Mesendoderm (in vitro differentiated cells): Measurements from ENCODE around the gene MYL6B.
"Not testable (repeated sequence)": the region's sequence is repeated elsewhere in the genome, so short reads cannot be mapped to it uniquely, and the experiment has no call there.

Source experiments
- DNase-seq: peaks from one replicate; pipeline ENCODE4 v3.0.0; 2013
- H2AK5ac ChIP-seq: 2 replicates; pipeline ENCODE4 v1.6.1; 2013; ENCODE audit warnings: low read length, inconsistent platforms
- H2BK120ac ChIP-seq: 2 replicates; pipeline ENCODE4 v1.6.1; 2013; ENCODE audit warnings: low read depth, mild to moderate bottlenecking, low read length, moderate library complexity, mixed read lengths
- H2BK15ac ChIP-seq: replicated peaks from 2 replicates; pipeline ENCODE4 v1.6.1; 2013; ENCODE audit warnings: low read depth, mild to moderate bottlenecking, moderate library complexity
- H2BK5ac ChIP-seq: 2 replicates; pipeline ENCODE4 v1.6.1; 2013; ENCODE audit warnings: low read length, inconsistent platforms
- H3K18ac ChIP-seq: 2 replicates; pipeline ENCODE4 v1.6.1; 2013; ENCODE audit warnings: mild to moderate bottlenecking, low read length, mixed read lengths
- H3K23ac ChIP-seq: one replicate; pipeline ENCODE4 v1.6.1; 2013; ENCODE audit warnings: low read length
- H3K27ac ChIP-seq: 2 replicates; pipeline ENCODE4 v1.5.1; 2013; ENCODE audit warnings: low read depth, mild to moderate bottlenecking, inconsistent platforms, low read length, moderate library complexity
- H3K27me3 ChIP-seq: 2 replicates; pipeline ENCODE4 v1.6.1; 2013; ENCODE audit warnings: low read length, control low read depth, mild to moderate bottlenecking, inconsistent platforms; ENCODE audit not compliant: insufficient read depth, poor library complexity
- H3K36me3 ChIP-seq: 2 replicates; pipeline ENCODE4 v1.6.1; 2013; ENCODE audit warnings: low read length, inconsistent platforms; ENCODE audit not compliant: control insufficient read depth, insufficient read depth
- H3K4ac ChIP-seq: one replicate; pipeline ENCODE4 v1.6.1; 2013; ENCODE audit warnings: low read depth, mild to moderate bottlenecking, low read length, moderate library complexity
- H3K4me1 ChIP-seq: 2 replicates; pipeline ENCODE4 v1.6.1; 2013; ENCODE audit warnings: low read depth, low read length, inconsistent platforms; ENCODE audit not compliant: control insufficient read depth
- H3K4me2 ChIP-seq: 2 replicates; pipeline ENCODE4 v1.6.1; 2013; ENCODE audit warnings: low read length
- H3K4me3 ChIP-seq: 2 replicates; pipeline ENCODE4 v1.5.1; 2013; ENCODE audit warnings: mild to moderate bottlenecking, low read length
- H3K56ac ChIP-seq: one replicate; pipeline ENCODE4 v1.6.1; 2013; ENCODE audit warnings: low read length
- H3K79me1 ChIP-seq: 2 replicates; pipeline ENCODE4 v1.6.1; 2013; ENCODE audit warnings: low read length, inconsistent platforms
- H3K79me2 ChIP-seq: 2 replicates; pipeline ENCODE4 v1.6.1; 2013; ENCODE audit warnings: mild to moderate bottlenecking, low read length; ENCODE audit not compliant: control insufficient read depth, insufficient read depth
- H3K9ac ChIP-seq: 2 replicates; pipeline ENCODE4 v1.6.1; 2013; ENCODE audit warnings: low read length, inconsistent platforms
- H4K5ac ChIP-seq: one replicate; pipeline ENCODE4 v1.6.1; 2013; ENCODE audit warnings: low read length
- H4K8ac ChIP-seq: one replicate; pipeline ENCODE4 v1.6.1; 2013; ENCODE audit warnings: low read depth, mild to moderate bottlenecking, control low read depth, low read length, moderate library complexity
- WGBS: extraction: QIAGEN DNeasy Blood & Tissue Kit; methylation state at CpG from one replicate; pipeline ENCODE4 v1.1.7; 2013; ENCODE audit warnings: low lambda C conversion rate, missing lambda C conversion rate; ENCODE audit not compliant: insufficient coverage; ENCODE audit errors: extremely low coverage; 5-methylcytosine and 5-hydroxymethylcytosine counted together

The MYL6B gene

DNA sequence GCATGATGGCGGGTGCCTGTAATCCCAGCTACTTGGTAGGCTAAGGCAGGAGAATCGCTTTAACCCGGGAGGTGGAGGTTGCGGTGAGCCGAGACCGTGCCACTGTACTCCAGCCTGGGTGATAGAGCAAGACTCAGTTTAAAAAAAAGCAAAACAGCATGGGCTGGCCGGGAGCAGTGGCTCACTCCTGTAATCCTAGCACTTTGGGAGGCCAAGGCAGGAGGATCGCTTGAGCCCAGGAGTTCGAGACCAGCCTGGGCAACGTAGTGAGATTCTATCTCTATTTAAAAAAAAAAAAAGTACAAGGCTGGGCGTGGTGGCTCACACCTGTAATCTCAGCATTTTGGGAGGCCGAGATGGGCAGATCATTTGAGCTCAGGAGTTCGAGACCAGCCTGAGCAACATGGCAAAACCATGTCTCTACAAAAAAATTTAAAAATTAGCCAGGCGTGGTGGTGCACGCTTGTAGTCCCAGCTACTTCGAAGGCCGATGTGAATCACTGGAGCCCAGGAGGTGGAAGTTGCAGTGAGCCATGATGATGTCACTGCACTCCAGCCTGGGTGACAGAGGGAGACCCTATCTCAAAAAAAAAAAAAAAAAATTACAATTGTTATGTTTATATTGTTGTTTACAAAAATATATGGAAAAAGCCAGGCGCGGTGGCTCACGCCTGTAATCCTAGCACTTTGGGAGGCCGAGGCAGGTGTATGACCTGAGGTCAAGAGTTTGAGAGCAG, 4.2 kb downstream of the MYL6B start:
- not testable (repeated sequence) for H2BK5ac ChIP-seq, H3K36me3 ChIP-seq, DNase-seq, H3K18ac ChIP-seq, H3K4me3 ChIP-seq, H3K23ac ChIP-seq, H3K27me3 ChIP-seq, H4K8ac ChIP-seq, H2AK5ac ChIP-seq, H2BK120ac ChIP-seq, H3K4me2 ChIP-seq, H4K5ac ChIP-seq, H3K4ac ChIP-seq, H2BK15ac ChIP-seq
- WGBS, result no CpG with 5 or more reads among the region's 21 CpGs
- peaks cover 31% of the 10 kb centered on the region for H3K79me2 ChIP-seq
- H3K9ac ChIP-seq, result peak overlapping the region; percentile 87
- peak overlapping the region; percentile 65 for H3K27ac ChIP-seq
- peaks cover 12% of the 10 kb centered on the region for H3K79me1 ChIP-seq
- H3K56ac ChIP-seq, result peak overlapping the region; percentile 94
- peaks cover 14% of the 10 kb centered on the region for H3K4me1 ChIP-seq

DNA sequence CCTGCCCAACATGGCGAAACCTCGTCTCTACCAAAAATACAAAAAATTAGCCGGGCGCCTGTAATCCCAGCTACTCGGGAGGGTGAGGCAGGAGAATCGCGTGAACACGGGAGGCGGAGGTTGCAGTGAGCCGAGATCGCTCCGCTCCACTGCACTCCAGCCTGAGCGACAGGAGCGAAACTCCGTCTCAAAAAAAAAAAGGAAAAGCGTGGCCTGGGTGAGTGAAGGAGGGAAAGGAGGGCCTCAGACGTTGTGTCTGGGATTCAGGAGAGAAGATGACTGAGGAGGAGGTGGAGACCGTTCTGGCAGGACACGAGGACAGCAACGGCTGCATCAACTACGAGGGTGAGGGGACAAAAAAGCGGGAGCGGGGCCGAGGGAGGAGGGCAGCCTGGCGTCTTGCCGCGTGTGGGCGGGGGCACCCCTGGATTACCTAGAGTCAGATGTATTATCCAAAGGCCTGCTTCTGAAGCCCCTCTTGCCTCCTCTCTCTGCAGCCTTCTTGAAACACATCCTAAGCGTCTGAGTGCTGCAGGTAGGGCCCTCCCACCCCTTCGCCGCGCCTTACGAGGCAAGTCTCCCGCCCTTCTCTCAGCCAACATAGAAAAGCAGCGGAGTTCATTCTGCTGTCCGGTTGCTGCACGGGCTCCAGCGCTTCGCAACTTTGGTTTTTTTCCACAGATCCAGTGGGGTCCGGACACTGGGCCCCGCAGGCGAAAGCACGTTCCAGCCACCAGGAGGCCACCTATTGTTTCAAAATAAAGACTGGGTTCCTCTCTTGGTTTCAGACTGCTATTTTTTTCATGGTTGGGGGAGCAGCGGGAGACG, 5.0 kb downstream of the MYL6B start:
- no CpG with 5 or more reads among the region's 45 CpGs for WGBS

DNA sequence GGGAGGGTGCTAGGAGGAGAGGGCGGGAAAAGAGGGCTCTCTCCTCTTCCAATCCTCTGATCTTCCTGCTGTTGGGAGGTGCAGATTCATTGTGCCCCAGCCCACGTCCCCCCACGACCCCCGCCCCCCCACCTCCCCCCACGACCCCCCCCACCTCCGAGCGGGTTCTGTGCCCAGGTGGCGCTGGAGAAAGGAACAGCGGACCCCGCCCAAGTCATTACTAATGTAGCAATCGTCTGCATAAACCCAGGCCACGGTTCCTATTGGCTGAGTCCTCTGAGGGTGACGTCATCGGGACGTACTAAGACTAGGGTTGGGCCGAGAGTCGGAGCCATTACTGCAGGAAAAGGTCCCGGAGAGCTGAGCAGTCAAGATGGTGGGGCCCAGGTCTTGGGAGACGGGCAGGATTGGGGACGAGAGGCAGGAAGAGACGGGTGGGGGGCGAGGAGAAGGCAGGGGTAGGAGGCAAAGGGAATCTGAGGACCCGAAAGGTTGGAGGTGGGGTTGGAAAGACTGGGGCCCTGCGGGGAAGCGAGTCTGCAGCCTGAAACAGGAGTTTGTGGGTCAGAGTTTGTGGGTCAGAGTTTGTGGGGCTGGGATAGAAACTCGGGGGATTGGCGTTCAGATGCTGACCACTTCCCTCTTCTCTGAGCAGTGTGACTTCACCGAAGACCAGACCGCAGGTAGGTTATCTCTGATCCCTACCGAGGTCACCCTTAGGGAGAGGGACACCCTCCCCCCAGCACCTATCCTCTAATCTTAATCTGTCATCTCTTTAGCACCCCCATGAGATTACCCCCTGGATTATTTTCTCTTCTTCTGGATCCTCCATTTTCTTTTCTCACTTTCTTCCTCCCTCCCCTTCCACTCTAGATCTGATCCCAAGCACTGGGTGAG, 5.9 kb downstream of the MYL6B start, which contains the start of gene MYL6:
TSS of gene MYL6 (plus strand) at position 331 of the 897 bp plus-strand sequence. CDS start at position 374, 43 bp downstream.
- H3K27me3 ChIP-seq, result no peaks in the 10 kb centered on the region
- no CpG with 5 or more reads among the region's 30 CpGs for WGBS

More for the DNA sequence above, 5.0 kb downstream of the MYL6B start:
- H4K8ac ChIP-seq, result no peak overlapping the region
- H3K4me3 ChIP-seq, result peak overlapping the region; percentile 27
- peak; percentile 96 for DNase-seq
- peaks cover 18% of the 10 kb centered on the region for H3K4me1 ChIP-seq
- no peaks in the 10 kb centered on the region for H3K27me3 ChIP-seq
- peak overlapping the region; percentile 94 for H3K56ac ChIP-seq
- H3K79me2 ChIP-seq, result peaks cover 31% of the 10 kb centered on the region
- H2BK120ac ChIP-seq, result no peak overlapping the region
- H4K5ac ChIP-seq, result no peak overlapping the region
- peak overlapping the region; percentile 23 for H2BK5ac ChIP-seq
- H2AK5ac ChIP-seq, result no peak overlapping the region
- peak overlapping the region; percentile 46 for H3K4me2 ChIP-seq
- H2BK15ac ChIP-seq, result no peak overlapping the region
- H3K23ac ChIP-seq, result peak overlapping the region; percentile 74
- H3K27ac ChIP-seq, result peak overlapping the region; percentile 65
- H3K36me3 ChIP-seq, result peaks cover 11% of the 10 kb centered on the region
- H3K9ac ChIP-seq, result peak overlapping the region; percentile 87
- peak overlapping the region; percentile 85 for H3K4ac ChIP-seq
- peak overlapping the region; percentile 73 for H3K18ac ChIP-seq
- peaks cover 13% of the 10 kb centered on the region for H3K79me1 ChIP-seq

DNA sequence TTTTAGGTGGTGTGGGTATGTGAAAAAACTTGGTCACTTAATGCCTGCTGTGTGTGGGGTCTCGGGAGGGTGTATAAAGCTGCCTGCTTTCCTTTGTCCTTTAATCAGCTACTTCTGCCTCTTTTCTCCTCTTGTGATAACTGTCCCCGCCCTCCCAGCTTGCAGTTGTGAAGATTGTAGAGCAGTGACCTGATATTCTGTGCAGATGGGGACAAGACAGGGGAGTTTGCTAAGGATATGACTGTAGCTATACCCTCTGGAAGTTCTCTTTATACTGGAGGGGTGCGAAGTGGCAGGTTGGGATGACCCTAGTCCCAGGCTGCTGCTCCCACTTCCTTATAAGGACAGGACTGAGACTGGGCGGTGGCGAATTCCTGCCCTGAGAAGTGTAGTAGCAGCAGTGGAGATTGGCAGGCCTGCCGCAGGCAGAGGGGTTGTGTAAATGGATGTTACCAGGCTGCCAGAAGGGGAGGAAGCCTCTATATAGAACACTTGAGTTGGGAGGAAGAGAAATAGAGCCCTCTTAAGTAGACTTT, 6.6 kb downstream of the MYL6B start:
- Histone ChIP-seq H3K4ac (peak overlapping the region; percentile 99), H3K4me2 (peak overlapping the region; percentile 95), H4K5ac (no peak overlapping the region), H2BK15ac (no peak overlapping the region), H3K18ac (peak overlapping the region; percentile 85), H3K56ac (peak overlapping the region; percentile 100), H3K79me2 (peaks cover 28% of the 10 kb centered on the region), H2AK5ac (peak overlapping the region; percentile 92), H3K4me1 (peaks cover 17% of the 10 kb centered on the region), H3K9ac (peak overlapping the region; percentile 100), H3K4me3 (peak overlapping the region; percentile 99), H3K79me1 (peaks cover 10% of the 10 kb centered on the region), H3K27me3 (no peaks in the 10 kb centered on the region), H4K8ac (no peak overlapping the region), H3K23ac (peak overlapping the region; percentile 92), H3K27ac (peak overlapping the region; percentile 83), H3K36me3 (peaks cover 14% of the 10 kb centered on the region), H2BK120ac (no peak overlapping the region), H2BK5ac (peak overlapping the region; percentile 81)
- DNase-seq, result peak; percentile 89
- no CpG with 5 or more reads among the region's 6 CpGs for WGBS

More for the DNA sequence above, 5.9 kb downstream of the MYL6B start, which contains the start of gene MYL6:
- peak within 1 kb of the TSS; percentile 92 for H2AK5ac ChIP-seq
- H4K8ac ChIP-seq, result no peak within 1 kb of the TSS
- peak within 1 kb of the TSS; percentile 100 for H3K9ac ChIP-seq
- no peak within 1 kb of the TSS for H2BK120ac ChIP-seq
- peak within 1 kb of the TSS; percentile 99 for H3K4me3 ChIP-seq
- H2BK5ac ChIP-seq, result peak within 1 kb of the TSS; percentile 95
- peak; percentile 99 for DNase-seq
- peak within 1 kb of the TSS; percentile 95 for H3K4me2 ChIP-seq
- peak within 1 kb of the TSS; percentile 99 for H3K4ac ChIP-seq
- H3K36me3 ChIP-seq, result peaks cover 14% of the 10 kb centered on the region
- peak within 1 kb of the TSS; percentile 85 for H3K18ac ChIP-seq
- H4K5ac ChIP-seq, result peak within 1 kb of the TSS; percentile 51
- H2BK15ac ChIP-seq, result no peak within 1 kb of the TSS
- peak within 1 kb of the TSS; percentile 97 for H3K23ac ChIP-seq
- peaks cover 30% of the 10 kb centered on the region for H3K79me2 ChIP-seq
- H3K4me1 ChIP-seq, result peaks cover 19% of the 10 kb centered on the region
- peak within 1 kb of the TSS; percentile 100 for H3K56ac ChIP-seq
- H3K27ac ChIP-seq, result peak within 1 kb of the TSS; percentile 83
- peaks cover 12% of the 10 kb centered on the region for H3K79me1 ChIP-seq
